GM21825 (cell line): Measurements from ENCODE around the gene FADD.
A peak's percentile ranks its signal among the peaks of the same experiment; 100 is the strongest.
"Not testable (repeated sequence)": the region's sequence is repeated elsewhere in the genome, so short reads cannot be mapped to it uniquely, and the experiment has no call there.

Experiments
- ATAC-seq: cut with Tn5 transposase; IDR thresholded peaks from one replicate; pipeline ENCODE4 v1.9.1; 2021; ENCODE audit warnings: mild to moderate bottlenecking, moderate library complexity; ENCODE audit not compliant: unreplicated experiment

FADD gene

DNA sequence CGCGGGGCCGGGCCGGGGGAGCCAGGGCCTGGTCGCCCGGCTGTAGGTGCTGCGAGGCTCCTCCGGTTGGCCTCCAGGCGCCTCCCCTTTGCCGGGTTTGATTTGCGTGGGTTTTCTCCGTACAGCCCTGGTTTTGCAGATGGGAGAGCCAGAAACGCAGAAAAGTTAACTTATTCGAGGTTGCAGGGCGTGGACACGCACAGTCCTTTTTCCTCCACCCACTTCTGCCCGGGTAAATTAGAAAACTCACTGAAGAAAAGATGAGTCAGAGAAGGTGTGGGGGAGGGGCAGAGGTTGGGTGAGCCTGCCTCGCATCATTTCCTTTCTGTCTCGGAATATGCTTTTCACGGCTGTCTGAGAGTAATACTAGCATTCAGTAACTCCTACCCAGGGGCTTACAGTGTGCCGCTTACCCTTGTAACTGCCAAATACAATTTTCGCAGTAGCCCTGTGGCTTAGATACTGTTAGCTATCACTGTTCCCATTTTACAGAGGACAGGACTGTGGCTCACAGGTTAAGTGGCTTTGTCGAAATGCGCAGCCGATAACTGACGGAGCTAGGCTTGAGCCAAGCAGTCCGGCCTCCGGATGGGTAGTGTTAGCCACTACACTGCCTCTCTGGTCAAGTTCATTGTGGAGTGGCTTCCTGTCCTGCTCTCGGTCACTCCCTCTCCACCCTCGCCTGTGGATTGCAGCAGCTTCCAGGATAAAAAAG, 812 bp downstream of the FADD start:
- peak; percentile 21 for ATAC-seq

DNA sequence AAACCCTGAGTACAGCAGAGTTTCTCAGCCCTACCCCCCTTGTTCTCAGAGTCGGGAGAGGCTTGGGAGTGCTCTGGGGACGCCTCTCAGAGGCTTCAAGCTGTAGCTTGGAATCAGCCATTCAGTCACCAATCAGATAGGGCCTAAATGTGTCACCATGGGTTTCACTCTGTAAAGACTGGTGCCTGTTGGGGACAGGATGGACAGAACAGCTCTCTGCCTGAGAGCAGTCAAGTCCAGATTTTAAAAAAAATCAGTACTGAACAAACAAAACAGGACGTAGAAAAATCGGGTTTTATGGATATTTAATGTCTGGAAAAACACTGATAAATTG, 1.3 kb downstream of the FADD start:
- ATAC-seq, result no peak

DNA sequence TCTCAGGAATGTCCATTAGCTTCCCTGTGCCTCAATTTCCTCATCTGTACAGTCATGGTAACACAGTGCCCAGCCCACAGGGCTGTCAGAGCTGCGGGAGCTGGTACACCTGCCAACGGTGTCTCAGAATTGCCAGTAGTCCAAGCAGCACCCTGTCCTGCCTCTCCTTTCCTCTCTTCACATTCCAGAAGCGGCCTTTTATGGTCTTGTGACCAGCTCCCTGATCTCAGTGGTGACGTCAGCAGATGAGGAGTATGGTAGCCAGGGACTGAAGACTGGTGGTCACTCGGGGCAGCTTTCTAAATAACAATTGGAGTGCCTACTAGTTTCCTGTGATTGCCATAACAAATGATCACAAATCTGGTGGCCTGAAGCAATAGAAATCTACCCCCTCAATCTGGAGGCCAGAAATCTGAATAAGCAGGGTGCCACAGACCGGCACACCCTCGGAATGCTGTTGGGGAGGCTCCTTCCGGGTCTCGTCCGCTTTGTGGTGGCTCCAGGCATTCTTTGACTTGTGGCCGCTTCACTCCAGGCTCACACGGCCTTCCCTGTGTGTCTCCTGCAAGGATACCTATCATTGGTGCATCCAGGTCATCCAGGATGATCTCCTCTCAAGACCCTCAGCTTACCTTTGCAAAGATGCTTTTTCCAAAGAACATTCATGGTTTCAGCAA, 2.1 kb downstream of the FADD start:
- ATAC-seq, result no peak

DNA sequence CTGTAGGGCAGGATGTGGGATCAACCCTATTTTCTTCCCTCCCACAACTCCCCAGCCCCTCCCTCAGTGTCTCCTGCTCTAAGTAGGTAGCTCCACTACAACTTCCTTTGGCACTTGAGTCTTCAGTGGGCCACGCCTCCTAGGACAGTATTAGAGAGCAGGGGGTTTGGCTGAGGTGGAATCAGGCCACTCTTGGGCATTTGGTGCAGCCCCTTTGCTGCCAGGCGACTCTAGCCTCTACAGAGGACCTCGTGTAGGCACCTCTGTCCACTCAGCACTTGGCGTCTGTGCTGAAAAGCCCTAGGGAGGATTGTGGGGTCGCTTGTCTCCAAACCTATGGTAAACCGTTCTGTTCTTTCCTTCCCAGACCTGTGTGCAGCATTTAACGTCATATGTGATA, 2.7 kb downstream of the FADD start:
- ATAC-seq, result no peak

DNA sequence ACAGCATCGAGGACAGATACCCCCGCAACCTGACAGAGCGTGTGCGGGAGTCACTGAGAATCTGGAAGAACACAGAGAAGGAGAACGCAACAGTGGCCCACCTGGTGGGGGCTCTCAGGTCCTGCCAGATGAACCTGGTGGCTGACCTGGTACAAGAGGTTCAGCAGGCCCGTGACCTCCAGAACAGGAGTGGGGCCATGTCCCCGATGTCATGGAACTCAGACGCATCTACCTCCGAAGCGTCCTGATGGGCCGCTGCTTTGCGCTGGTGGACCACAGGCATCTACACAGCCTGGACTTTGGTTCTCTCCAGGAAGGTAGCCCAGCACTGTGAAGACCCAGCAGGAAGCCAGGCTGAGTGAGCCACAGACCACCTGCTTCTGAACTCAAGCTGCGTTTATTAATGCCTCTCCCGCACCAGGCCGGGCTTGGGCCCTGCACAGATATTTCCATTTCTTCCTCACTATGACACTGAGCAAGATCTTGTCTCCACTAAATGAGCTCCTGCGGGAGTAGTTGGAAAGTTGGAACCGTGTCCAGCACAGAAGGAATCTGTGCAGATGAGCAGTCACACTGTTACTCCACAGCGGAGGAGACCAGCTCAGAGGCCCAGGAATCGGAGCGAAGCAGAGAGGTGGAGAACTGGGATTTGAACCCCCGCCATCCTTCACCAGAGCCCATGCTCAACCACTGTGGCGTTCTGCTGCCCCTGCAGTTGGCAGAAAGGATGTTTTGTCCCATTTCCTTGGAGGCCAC, 3.3 kb downstream of the FADD start:
- ATAC-seq, result no peak

DNA sequence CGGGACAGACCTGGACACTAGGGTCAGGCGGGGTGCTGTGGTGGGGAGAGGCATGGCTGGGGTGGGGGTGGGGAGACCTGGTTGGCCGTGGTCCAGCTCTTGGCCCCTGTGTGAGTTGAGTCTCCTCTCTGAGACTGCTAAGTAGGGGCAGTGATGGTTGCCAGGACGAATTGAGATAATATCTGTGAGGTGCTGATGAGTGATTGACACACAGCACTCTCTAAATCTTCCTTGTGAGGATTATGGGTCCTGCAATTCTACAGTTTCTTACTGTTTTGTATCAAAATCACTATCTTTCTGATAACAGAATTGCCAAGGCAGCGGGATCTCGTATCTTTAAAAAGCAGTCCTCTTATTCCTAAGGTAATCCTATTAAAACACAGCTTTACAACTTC, 3.9 kb downstream of the FADD start:
- no peak for ATAC-seq

DNA sequence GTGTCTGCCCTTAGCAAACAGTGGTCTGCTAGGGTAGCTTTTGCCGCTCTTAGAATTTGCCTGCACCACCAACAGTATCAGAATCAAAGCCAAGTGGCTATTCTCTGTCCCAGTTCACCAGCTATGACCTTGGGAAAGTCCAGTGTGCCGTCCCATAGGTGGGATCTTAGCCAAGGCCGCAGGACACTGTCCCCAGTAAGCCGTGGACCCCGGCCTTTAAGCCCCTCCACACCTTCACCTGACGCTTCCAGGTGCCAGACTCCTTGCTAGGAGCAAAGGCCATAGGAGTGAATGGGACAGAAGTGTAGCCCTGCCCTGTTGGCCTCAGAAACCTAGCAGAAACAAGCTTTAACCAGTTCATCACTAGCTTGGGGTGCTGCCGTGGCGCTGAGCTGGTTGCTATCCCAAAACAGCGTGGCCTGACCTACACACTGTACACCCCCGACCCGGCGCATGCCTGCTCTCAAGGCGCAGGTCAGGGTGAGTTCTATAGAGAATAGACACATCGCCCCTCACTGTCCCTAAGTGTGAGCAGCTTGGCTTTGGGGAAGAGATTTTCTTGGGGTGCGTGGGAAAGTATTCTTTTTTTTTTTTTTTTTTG, 4.5 kb downstream of the FADD start:
- ATAC-seq, result no peak

DNA sequence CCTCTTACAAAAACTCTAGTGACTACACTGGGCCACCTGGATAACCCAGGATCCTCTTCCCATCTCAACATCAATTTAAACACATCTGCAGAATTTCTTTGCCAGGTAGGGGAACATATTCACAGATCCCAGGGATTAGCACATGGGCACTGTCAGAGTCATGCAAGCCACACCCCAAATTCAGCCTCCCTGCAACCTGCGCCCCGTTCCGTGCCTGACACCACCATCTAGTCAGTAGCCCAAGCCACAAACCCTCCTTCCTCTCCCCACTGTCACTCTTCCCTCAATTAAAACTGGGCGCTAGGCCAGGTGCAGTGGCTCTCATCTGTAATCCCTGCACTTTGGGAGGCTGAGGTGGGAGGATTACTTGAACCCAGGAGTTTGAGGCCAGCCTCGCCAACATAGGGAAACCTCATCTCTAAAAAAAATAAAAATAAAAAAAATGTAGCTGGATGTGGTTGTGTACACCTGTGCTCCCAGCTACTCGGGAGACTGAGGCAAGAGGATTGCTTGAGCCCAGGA, 6.4 kb downstream of the FADD start:
- ATAC-seq, result no peak

DNA sequence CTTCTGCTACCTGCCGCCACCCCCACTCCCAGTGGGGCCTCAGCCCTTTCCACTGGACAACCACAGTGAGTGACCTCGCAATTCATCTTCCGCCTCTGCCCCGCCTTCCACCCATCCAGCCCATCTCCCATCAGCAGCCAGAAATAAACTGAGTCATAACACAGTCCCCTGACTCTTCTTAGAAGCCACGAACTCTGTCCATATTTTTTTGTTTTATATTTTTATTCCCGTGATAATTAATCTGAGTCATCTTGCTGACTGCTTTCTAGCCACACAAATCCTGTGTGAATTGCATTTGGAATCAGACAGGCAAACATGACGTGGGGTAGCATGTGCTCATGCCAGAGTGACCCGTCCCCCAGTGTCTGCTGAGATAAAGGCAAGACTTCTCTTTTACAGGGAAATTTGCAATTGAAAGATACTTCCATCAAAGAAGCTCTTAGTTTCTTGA, 7.0 kb downstream of the FADD start:
- no peak for ATAC-seq

DNA sequence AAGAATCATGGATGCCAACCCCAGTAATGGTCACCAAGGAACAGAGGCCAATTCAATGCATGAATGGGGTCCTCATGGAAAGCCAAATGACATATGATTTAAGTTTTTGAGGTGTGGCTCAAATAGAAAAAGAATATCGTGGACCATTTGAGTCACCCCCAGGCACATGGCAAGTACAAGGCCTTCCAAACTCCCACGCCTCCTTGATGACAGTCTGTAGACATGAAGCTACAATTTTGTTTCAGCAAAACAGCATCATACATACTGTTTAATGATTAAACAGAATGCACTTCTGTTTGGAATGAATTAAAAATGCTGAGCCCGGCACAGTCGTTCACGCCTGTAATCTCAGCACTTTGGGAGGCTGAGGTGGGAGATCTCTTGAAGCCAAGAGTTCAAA, 7.4 kb downstream of the FADD start:
- no peak for ATAC-seq

DNA sequence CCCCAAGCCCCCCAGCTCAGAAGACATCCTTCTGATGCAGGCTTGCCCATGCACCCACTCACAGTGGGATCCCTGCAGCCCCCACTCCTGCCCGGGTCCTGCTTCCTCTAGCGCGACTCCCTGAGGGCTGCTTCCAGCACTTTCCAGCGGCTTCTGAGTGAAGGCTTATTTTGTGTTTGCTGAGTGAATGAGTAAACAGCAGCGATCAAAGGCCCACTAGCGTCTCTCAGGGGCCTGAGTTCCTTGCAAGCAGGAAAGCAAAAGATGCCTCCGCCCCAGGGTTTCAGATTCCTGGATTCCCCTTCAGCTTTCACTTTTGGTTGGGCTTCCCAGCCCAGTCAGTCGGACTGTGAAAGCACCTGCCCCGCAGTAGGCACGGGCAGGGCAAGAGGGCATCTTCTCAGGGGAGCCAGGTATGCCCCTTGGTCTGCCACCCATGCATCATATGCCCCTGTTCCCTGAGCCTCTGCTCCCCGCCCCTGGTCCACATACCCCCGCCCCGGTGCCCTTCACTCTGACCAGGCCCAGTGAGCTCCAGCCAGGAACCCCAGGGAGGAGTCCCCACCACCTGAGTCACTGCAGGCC, 9.2 kb downstream of the FADD start:
- no peak for ATAC-seq

DNA sequence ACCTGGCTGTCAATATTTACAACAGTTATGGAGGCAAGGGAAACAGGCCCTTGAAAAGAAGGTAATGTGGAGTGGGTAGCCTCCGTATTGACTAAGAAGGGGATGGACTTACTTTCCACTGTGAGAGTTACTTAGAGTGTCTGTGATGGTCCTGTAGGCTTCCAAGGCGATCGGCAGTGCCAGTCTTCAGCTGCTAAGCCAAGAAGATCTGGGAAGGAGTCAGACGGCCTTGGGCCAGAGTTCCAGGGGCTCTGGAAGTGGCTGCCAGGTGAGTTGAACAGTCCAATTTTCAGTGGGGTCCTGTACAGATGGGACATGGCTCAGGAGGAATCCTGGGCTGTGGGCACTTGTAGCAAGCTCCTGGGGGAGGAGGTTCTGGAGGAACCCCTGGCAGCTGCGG, 14.3 kb downstream of the FADD start:
- not testable (repeated sequence) for ATAC-seq

DNA sequence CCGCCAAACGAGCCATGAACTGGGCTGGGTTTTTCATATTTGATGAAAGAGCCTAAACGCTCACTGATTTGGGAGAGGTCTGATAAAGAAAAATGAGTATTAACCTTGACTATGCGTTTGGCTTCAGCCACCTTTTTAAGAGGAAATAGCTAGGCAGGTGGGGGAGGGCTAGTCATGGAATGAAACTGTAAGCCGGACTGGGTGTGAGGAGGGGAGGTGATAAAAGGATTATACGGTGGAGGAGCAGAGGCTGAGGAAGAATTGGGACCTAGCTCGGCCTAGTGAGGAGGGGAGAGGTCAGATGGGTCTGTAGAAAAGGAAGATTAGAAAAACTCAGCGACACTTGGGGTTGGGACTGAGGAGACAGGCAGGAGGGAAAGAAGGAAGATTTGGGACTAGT, 15.0 kb downstream of the FADD start:
- ATAC-seq, result not testable (repeated sequence)

DNA sequence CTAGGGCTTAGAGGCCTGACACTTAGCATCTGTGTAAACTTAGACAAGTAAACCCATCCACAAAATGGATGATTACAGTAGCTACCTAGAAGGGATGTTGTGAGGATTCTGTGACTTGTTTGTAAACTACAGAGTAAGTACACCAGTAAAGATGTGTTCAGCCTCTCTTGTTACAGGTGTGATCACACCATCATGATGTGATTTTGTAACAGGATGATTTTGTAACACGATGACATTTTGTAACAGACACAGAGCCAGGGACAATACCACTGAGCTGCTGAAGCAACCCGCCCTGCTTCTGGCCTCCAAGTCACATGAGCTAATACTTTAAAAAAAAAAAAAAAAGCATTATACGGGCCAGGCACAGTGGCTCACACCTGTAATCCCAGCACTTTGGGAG, 17.0 kb downstream of the FADD start:
- no peak for ATAC-seq

DNA sequence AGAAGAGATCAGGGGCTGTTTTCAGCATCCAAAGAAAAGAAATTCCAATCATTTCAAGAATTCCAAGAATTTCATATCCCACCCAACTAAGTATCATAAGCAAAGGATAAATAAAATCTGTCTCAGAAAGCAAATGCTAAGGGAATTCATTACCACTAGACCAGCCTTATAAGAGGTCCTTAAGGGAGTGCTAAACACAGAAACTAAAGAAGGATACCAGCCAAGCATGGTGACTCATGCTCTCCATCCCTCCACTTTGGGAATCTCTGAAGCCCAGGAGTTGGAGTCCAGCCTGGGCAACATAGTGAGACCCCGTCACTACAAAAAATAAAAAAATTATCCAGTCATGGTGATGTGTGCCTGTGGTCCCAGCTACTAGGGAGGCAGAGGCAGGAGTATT, 17.8 kb downstream of the FADD start:
- ATAC-seq, result no peak

DNA sequence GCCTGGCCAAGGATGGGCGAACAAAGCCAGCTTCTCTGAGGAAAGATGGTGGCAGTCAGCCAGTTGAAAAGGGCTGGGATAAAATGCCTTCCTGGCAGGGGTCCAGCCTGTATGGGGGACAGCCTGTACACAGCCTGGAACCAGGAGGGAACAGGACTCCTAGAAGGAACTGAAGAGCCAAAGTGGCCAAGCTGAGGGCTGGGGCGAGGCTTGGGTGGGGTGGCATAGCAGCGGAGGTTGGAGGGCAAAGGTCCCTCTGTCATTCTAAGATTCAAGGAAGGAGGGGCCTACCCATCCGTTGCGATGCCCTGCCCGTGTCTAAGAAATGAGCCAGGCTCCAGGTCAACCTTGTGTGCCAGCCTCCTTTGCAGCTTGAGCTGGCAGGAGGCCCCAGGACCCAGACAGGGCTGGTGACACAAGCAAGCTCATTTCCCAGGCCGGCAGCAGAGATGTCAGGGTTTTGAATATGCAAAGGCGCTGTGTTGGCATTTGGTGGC, 22.6 kb downstream of the FADD start:
- no peak for ATAC-seq

DNA sequence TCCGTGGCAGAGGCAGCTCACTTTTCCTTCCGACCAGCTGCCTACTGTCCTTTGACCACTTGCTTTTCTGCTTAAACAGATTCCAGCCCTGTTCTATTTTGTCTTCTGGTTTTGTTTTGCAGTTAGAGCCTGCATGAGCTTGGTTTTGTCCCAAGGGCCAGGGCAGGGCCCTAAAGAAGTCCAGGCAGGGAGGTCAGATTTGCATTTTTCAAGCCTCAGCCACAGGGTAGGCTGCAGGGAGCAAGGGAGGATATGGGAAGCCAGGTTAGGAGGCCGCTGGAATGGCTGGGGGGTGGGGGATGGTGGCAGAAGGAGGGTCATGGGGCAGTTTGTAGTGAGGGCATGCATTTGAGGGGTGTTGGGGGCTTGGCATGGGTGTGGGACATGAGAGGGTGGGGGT, 23.1 kb downstream of the FADD start:
- no peak for ATAC-seq

DNA sequence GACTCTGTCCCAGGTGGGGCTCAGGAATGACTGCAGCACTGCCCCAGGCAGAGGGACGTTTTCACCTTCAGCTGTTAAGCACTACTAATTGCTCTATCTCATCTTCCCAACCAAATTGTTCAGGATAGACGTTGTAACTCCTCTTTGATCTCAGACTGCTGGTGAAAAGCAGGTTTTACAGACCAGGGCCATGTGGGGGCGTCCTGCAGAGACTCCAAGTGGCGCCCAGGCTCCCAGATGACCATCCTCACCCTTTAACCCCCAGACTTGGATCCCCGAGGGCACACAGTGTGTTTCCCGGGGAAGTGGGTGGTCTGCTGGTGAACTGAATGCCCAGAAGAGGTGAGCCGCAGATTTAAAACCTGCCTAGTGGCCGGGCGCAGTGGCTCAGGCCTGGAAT, 23.9 kb downstream of the FADD start:
- ATAC-seq, result no peak

DNA sequence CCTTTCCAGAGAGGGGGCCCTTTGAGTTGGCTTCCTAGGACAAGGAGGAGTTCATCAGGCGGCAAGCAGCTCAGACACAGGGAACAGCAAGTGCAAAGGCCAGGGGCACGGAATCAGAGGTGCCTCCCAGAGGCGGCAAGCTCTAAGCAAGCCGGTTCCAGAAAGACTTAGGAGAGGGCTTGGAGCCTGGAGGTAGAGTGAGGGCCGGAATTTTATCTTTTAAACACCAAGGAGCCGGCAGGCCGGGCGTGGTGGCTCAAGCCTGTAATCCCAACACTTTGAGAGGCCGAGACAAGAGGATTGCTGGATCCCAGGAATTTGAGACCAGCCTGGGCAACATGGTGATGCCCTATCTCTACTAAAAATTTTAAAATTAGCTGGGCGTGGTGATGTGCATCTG, 26.6 kb downstream of the FADD start:
- no peak for ATAC-seq

DNA sequence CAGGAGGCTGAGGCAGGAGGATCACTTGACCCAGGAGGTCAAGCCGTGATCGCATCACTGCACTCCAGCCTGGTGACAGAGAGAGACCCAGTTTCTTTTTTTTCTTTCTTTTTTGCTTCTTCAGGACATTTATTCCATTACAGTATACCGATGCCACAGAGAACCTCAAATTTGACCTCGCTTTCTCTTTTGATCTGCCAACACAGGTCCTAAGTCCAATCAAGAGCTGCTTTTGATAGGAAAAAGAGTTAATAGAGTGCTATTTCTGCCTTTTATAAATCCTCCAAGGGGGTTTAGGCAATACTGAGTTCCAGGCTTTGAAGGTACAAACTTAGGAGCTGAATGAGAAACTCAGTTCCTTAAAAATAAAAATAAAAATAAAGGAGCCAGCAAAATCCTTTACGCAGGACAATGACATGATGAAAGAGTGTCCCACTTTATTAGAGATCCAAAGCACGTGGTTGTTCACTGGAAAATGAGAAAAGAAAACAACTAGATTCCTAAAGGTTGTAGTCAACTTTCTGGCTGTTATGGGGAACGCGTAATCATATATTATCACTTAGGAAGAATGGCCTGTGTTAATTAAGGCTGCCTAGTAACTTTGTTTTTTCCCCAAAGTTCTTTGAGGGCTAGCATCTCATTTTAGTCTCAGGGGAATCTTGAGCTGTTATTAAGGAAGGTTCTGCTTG, 27.2 kb downstream of the FADD start:
- no peak for ATAC-seq
